Right forelimb (tissue), 1 donor: ENCODE measurements around the gene DIS3L2.
"Not testable (repeated sequence)": the region's sequence is repeated elsewhere in the genome, so short reads cannot be mapped to it uniquely, and the experiment has no call there.

Experiments
- DNase-seq: peaks from one replicate; pipeline ENCODE4 v3.0.0-alpha.2; 2018

DIS3L2 gene

DNA sequence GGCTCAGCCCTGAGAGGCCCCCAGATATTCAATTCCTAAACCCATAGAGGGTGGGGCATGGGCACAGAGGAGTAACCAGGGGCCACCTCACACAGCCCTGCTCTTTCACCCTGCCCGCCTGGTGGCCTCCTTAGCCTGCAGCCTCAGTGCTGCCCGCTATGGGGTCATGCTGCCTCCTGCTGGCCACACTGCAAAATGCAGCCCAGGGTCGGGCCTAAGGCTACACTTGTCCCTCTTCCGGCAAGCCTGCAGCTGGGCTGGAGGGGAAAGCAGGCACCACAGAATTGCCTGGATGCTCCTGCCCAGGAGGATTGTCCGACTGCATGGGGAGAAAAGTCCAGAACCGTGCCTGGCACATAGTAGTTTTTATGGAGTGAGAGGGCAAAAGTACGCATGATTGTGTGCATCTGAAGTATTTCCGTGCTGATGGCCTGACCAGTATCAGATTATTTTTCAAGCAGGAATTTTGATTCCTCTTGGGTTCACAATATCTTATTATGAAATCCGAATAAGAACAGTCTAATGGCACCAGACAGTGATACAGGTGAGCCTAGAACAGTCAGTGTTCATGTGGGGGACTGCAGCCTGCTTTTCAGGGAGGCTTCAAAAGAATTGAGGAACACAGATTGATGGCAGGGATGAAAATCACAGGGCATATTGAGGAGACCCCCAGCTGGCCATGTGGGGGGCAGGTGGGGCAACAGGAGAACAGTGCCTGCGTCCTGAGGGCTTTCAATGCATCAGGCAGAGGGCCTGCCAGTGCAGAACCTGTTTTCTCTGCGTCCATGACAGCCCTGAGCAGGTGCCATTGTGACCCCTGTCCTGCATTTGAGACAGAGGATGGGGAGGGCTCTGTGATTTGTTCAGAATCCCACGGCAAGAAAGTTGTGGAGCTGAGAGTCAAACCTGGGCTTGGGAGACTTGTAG is 365.9 kb downstream of the DIS3L2 start:
- peak; percentile 89 for DNase-seq

DNA sequence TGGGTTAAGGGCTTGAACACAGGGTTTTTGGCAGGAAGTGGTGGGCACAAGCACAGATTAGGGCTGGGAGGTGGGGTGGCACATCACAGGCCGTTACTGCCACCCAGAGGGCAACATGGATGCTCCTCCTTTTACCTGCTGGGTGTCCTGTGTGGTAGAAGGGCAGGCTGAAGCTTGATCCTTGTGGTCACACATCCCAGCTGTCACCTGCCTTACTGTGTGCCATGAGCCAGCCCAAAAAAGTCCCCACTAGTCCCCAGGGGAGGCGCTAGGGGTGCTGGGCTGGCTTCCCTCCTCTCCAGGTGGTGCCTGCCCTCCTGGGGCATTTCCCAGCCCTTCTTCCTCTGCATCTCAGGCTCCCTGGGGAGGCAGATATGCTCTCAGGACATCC is 366.5 kb downstream of the DIS3L2 start:
- DNase-seq, result peak; percentile 37

DNA sequence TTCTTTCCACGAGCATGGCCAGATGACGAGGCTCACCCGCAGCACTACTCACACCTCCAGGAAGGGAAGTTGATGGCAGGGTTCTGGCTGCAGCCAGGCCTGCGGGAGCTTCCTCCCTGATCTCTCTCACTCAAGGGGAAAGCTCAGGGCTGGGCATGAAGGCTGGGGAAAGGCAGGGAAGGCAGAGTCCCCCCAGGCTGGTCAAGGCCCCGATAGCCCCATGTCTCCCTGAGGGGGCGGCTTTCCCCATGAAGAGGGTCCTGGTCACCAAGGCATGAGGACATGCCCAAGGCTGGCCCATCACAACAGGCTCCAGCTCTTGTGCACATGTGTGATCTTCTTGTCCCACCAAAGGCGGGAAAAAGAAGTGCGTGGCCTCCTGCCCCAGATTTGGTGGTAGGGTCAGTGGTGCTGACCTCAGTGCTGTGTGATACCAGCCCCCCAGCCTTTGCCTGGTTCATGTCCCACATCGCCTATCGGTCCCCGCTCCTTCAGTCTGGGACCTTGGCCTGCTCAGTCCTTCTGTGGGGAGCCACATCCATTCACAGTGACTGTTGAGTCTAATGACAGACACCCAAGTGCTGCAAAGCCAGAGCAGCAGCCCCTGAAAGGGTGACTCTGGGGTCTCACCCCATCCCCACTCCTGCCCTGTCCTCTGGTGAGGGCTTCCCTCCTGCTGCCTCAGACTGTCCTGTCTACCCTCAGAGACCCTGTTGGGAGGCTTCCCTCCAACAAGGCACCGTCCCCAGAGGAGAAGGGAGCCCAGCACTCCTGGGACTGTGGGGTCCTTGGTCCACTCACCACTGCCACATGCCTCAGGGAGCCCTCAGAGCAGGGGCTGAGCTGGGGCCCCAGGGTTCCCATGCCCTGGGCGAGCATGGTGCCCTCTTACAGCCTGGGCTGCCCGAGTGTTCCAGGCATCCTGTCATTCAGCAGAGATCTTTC is 367.3 kb downstream of the DIS3L2 start:
- DNase-seq, result peak; percentile 35

DNA sequence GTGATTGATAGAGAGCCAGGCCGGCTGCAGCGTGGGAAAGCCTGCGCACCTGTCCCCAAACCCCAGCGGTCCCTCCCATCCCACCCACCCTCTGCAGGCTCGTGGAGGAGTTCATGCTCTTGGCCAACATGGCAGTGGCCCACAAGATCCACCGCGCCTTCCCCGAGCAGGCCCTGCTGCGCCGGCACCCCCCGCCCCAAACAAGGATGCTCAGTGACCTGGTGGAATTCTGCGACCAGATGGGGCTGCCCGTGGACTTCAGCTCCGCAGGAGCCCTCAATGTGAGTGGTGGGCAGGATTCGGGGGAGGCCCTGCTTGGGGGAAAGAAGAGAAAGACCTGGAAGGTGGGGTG is 368.2 kb downstream of the DIS3L2 start:
- DNase-seq, result peak; percentile 23

DNA sequence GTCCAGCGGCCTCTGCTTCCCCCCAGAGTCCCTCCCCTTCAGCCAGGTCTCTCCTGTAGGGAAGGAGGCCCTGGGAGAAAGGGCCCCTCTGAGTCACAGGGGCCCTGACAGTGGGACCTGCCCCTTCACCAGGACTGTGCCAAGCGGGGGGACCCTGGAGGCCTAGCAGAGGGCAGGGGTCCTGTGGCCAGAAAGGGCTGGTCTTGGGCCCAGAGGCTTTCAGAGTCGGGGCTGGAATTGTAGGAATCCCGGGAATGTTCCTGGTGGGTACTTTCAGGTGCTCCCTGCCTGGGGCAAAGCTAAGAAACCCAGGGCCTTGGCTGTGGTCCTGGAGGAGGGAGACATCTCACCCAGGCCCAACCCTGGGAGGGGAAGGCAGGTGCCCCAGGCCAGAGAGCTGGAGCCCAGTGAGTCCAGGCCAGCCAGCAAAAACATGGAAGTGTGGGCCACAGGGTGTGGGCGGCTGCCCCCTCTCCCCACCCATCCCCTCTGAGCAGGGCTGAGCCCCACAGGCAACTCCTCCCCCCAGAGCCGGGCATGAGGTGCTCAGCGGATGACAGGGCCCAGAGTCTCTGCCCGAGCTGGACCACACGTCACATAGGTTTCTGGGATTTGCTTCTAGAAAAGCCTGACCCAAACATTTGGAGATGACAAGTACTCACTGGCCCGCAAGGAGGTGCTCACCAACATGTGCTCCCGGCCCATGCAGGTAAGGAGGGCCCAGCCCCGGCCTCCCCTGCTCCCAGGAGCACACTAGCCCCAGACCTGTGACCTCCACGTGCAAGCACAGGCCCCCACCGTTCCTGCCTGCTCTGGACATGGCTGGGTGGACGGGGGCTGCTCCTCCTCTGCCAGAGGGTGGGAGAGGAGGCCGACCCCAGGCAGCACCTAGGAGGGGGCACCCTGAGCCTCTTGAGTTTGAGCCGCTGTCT is 368.8 kb downstream of the DIS3L2 start:
- DNase-seq, result peak; percentile 31

DNA sequence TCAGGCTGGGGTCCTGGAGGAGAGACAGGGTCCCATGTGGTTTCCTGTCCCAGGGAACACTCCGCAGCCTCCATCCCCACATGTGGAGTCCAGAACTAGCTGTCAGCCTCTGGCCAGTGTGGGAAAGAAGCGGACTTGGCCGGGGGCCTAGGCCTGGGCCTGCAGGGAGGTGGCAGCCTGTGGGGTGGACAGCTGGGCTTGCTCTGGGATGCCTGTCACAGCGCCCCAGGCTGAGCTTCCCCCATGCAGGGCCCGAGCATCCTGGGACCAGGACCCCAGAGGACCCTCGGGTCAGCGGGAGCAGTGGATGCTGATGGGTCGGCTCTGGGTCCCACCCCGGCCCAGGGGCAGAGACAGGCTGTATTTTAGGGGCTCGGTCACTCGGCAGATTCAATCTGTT is 369.5 kb downstream of the DIS3L2 start:
- DNase-seq, result peak; percentile 62

DNA sequence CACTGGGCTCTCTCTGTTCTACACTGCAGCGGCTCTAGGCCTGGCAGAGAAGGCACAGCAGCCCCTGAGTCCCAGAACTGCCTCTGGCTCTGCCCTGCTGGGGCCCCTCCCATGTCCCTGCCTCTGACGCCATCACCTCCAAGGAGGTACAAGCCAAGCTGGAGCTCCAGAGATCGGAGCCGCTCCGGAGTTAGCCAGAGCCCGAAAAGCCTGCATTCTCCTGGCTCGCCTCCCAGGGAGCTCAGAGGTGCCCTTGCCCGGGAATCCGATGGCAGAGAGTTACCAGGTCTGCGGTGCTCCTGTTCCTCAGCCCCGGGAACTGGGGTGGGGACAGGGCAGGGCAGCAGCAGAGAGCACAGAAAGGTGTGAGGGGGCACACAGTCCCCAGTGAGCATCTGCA is 370.1 kb downstream of the DIS3L2 start:
- not testable (repeated sequence) for DNase-seq

DNA sequence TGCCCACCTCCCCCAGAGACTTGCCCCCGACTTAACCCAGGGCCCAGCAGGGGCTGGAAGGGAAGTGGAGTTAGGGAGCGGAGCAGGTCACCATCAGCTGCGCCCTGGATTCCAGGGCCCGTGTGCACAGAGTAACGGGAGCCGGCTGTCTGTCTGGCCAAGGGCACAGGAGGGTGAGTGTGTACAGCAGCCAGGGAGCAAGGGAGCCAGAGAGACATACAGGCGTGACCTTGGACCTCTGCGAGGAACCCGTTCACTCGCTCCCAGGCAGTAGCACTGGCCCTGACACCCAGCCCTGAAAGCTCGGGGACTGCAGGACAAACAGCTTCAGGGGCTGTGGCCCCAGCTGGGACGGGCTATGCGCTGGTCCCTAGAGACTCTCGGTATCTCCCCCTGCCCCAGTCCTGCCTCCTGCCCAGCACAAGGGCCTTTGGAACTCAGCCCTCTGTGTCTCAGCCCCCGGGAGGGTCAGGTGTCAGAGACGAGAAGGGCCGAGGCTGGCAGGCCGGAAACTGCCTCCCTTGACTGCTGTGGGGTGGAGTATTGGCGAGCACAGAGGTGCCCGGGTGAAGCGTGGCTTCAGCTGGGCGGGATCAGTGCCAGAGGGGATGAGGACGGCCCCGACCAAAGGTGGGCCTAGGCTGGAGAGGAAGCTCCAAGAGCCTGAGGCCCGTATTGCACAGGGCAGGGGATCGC is 370.9 kb downstream of the DIS3L2 start:
- peak; percentile 36 for DNase-seq

DNA sequence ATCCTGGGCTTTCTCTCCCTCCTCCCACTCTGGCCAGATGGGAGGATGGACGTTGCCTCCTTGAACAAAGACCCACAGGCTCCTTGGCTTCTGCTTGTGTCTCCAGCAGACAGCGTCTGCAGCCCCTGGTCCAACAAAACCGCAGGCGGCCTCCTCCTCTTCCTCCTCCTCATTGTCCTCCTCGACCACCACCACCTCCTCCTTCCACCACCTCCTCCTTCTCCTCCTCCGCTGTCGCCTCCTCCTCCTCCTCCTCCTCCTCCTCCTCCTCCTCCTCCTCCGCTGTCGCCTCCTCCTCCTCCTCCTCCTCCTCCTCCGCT is 371.4 kb downstream of the DIS3L2 start:
- DNase-seq, result peak; percentile 9

DNA sequence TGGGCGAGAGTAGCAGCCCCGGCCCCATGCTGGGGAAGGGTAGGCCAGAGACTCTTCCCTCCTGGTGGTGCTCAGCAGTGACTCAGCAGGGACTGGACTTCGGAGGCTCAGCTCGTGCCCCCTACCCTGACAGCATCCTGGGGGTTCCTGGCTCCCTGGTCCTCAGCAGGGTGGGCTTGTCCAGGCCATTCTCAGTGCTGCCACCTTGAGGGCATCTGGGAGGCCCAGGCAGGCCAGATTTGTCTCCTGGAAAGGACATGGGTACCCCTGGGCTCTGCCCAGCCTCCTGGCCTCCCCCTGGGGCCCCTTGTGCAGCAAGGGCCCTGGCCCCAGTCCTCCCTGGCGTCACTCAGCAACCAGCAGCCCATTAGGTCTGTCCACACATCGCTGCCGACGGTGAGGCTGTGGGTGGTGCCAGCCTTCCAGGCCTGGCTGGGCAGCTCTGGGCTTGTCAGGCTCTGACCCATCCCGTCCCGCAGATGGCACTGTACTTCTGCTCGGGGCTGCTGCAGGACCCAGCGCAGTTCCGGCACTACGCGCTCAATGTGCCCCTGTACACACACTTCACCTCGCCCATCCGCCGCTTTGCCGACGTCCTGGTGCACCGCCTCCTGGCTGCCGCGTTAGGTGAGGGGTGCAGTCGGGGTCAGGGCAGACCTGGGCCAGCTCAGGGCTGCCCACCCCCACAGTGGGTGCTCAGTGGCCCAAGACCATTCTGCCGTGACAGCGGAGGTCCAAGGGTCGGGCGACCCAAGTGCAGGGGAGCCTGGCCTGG is 372.0 kb downstream of the DIS3L2 start:
- DNase-seq, result peak; percentile 48

DNA sequence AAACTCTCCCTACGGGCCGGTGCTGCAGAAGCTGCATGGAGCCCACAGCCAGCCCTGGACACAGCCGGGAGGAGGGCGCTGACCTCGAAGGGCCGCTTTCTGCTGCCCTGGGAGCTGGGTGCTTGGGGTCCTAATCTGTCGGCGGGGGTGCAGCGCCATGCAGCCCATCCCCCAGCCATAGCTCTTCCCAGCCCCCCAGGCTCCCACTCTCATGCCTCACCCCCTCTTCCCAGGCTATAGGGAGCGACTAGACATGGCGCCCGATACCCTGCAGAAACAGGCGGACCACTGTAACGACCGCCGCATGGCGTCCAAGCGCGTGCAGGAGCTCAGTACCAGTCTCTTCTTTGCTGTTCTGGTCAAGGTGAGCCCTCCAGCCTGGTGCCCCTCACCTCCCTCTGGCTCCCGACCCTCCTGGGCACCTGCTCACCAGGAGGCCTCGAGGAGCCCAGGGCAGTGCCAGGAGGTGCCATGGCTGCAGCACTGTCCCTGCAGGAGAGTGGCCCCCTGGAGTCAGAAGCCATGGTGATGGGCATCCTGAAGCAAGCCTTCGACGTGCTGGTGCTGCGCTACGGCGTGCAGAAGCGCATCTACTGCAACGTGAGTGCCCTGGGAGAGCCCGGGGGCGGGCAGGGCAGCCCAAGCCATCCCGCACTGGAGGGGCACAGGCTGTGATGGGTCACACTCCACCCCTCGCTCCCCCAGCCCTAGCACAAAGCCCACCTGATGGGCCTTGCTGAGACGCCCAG is 372.8 kb downstream of the DIS3L2 start:
- DNase-seq, result peak; percentile 18

DNA sequence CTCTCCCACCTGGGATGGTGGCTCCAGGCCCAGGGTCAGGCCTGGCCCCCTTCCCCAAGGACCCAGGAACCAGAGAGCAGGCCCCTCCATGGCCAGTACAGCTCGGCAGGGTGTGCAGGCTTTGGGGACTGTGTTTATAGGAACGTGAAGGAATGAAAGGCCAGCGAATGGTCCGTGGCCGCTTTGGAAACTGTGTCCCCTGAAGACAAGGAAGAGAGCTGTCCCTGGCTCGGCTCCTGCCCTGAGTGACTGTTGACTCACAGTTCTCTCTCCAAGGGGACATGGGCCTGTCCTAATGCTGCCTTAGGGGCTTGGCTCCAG is 373.3 kb downstream of the DIS3L2 start:
- not testable (repeated sequence) for DNase-seq

DNA sequence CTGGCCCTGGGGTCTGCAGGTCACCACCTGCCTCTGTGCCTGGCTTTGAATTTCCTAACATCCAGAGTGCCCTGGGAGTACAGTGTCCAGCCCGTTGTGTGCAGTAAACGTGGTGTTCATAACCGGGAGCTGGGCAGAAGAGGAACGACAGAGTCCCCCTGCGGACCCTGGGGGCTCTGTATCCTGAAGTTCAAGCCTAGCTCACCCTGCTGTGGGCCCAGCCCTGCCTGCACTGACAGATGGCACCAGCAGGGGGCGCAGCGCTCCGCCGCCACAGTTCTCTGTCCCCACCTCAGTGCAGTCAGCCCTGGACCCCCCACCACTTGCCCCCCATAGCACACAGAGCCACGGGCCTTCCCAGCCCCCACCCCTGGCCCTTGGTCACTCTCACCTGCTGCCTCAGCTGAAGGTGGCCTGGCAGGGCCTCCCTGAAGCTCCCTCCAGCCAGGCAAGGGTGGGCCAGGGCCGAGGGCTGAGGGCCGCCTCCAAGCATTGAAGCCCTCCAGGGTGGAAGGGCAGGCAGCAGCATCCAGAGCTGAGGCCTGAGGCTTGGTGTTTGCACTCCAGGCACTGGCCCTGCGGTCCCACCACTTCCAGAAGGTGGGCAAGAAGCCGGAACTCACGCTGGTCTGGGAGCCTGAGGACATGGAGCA is 373.8 kb downstream of the DIS3L2 start:
- peak; percentile 21 for DNase-seq

DNA sequence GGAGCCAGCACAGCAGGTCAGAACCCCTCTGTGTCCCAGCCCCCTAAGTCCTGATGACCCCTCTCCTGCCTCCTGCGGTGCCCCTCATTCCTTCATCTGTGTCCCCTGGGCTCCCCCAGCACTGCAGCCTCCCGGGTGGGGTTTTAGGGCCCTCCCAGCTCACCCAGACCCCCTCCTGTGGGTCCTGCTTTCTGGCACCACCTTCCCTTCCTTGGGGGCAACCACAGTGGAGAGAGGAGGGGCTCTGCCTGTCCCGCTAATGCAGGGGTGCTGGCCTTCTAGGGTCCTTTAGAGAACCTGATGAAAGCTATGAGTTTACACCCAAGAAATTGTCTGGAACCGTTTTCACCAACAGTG is 374.3 kb downstream of the DIS3L2 start:
- peak; percentile 18 for DNase-seq

DNA sequence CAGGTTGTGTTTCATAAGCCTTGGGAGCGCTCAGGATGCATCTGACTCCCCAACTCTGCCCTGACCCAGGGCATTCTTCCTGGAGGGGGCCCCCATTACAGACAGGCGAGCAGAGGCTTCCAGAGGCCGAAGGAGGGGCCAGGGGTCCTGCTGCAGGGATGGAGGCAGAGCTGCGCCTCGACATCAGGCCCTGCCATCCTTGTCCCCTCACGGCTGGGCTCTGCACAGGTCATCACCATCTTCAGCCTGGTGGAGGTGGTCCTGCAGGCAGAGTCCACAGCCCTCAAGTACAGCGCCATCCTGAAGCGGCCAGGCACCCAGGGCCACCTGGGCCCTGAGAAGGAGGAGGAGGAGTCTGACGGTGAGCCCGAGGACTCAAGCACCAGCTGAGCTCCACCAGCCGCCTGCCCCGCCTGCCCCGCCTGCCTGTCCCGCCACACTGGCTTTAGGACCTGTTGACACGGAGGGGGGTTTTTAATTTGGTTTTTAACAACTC is 374.8 kb downstream of the DIS3L2 start:
- DNase-seq, result peak; percentile 18

DNA sequence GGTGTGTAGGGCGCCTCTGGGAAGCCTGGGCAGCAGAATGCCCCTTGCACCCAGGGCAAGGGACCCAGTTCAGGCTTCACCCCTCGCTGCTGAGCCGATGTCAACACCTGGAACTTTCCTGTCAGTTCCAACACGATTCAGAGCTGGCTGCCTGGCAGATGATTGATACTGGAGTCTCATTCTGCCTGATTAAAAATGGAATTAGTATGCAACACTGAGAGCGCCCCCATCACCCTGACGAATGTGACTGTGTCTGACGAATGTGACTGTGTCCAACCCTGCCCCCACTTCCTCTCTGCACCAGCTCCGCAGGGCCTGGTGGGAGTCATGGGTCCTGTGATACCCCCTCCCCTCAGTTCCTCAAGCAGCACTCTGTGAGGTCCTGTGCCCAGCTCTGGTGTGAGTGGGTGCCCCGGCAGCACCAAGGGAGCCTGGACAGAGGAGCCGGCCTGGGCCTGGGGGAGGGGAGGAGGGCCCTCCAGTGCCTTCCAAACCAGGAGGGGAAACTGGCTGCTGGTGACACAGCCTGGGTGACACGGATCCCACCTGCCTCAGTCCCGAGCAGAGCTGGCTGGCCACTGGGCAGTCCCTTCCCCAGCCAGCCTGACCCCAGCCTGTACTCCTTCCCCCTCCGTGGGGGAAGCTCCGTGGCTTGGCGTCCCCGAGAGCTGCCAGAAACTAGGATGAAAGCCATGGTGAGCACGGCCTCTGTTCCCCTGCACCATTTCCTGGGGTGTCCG is 375.6 kb downstream of the DIS3L2 start:
- peak; percentile 28 for DNase-seq

DNA sequence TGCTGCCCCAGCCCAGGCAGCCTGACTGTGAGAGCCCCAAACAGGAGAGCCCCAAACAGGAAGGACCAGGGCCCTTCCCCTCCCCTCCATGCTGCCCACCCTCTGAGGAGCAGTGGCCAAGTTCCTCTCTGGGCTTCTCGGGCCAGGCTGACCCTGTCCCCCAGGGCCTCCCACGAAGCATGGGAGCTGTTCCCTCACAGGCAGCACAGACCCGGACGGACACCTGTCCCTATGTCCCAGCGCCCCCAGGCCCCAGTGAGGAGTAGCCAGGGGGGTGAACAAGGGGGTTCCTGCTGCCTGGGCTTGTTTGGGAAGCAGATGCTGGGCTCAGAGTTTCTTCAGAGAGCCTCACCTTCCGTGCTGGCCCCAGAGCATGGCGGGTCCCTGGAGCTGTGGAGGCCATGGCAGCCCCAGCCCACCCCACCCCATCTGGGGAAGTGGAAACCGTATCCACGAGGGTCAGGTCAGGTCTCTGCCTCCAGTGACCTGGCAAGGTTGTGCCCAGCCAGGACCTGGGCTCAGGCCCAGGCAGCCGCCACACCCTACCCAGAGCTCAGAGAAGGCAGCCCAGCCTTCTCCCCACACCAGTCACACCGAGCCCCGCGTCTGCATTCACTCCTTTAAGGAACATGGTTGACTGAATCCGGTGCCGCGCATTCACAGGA is 376.7 kb downstream of the DIS3L2 start:
- DNase-seq, result not testable (repeated sequence)

DNA sequence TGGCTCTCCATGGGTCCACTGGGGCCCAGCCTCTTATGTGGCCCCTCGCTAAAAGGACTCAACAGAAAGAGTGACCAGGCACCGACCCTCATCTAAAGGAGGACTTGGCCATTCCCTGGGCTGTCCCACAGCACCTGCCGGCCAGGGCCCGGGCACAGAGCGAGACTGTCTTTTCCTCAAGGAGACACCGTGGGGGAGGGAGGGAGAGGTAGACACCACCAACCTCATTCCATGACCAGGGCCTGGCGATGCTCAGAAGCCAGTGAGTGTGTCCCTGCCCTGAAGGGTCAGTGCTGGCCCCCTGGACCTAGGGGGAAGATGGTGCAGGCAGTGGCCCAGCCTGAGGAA is 377.2 kb downstream of the DIS3L2 start:
- no peak for DNase-seq
